ENCODE data around the gene BBC3. TPM values are rescaled to one million over a fixed set of nuclear protein-coding genes. Genes with fewer than 3 reads are reported as not detected.
A peak's percentile ranks its signal among the peaks of the same experiment; 100 is the strongest.

BBC3 gene
- total and polyA plus RNA-seq, 2 experiments from 2014 or later: 9.9 to 14.7 TPM

- peak overlapping the region; percentile 92 for H3K27ac ChIP-seq
- H4K20me1 ChIP-seq (ENCODE audit: insufficient read depth, poor library complexity, severe bottlenecking): no peaks in the 10 kb centered on the region
- H3K9me3 ChIP-seq (ENCODE audit: low read depth): no peaks in the 10 kb centered on the region
- DNase-seq (ENCODE audit: low spot score): no peak
- peak overlapping the region; percentile 86 for H3K4me2 ChIP-seq
- H3K27me3 ChIP-seq: no peaks in the 10 kb centered on the region
- no peak overlapping the region for H3K4me3 ChIP-seq
- peaks cover 21% of the 10 kb centered on the region for H3K79me2 ChIP-seq
- H3K9me2 ChIP-seq (replicated peaks; ENCODE audit: insufficient read depth): no peaks in the 10 kb centered on the region
- no peak overlapping the region for H2AFZ ChIP-seq
- H3K36me3 ChIP-seq (replicated peaks; ENCODE audit: insufficient read depth, low read depth): no peaks in the 10 kb centered on the region
- TF ChIP-seq, protein P1, sequence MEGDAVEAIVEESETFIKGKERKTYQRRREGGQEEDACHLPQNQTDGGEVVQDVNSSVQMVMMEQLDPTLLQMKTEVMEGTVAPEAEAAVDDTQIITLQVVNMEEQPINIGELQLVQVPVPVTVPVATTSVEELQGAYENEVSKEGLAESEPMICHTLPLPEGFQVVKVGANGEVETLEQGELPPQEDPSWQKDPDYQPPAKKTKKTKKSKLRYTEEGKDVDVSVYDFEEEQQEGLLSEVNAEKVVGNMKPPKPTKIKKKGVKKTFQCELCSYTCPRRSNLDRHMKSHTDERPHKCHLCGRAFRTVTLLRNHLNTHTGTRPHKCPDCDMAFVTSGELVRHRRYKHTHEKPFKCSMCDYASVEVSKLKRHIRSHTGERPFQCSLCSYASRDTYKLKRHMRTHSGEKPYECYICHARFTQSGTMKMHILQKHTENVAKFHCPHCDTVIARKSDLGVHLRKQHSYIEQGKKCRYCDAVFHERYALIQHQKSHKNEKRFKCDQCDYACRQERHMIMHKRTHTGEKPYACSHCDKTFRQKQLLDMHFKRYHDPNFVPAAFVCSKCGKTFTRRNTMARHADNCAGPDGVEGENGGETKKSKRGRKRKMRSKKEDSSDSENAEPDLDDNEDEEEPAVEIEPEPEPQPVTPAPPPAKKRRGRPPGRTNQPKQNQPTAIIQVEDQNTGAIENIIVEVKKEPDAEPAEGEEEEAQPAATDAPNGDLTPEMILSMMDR (IDR thresholded peaks at IDR 0.05; ENCODE audit: poor library complexity): no peak
- TF ChIP-seq EZH2 (IDR thresholded peaks at IDR 0.05; ENCODE audit: borderline replicate concordance): no peak
- TF ChIP-seq EZH2phosphoT487 (IDR thresholded peaks at IDR 0.05; ENCODE audit: low read depth, severe bottlenecking, unreplicated experiment): no peak
- peaks cover 19% of the 10 kb centered on the region for H3K4me1 ChIP-seq (ENCODE audit: insufficient read depth)
- 96% methylated on average over 9 of the region's 9 CpGs for WGBS (ENCODE audit: low lambda C conversion rate, missing lambda C conversion rate)
Measured at GRCh38 chr19:47258434-47258833, 27.4 kb upstream of the BBC3 start.

- H3K9me3 ChIP-seq (ENCODE audit: low read depth): no peaks in the 10 kb centered on the region
- H3K4me1 ChIP-seq (ENCODE audit: insufficient read depth): peaks cover 19% of the 10 kb centered on the region
- no peaks in the 10 kb centered on the region for H3K36me3 ChIP-seq (replicated peaks; ENCODE audit: insufficient read depth, low read depth)
- H4K20me1 ChIP-seq (ENCODE audit: insufficient read depth, poor library complexity, severe bottlenecking): no peaks in the 10 kb centered on the region
- H3K4me2 ChIP-seq: peak overlapping the region; percentile 86
- WGBS (ENCODE audit: low lambda C conversion rate, missing lambda C conversion rate): 5% methylated on average over 21 of the region's 29 CpGs
- peaks cover 21% of the 10 kb centered on the region for H3K79me2 ChIP-seq
- peak overlapping the region; percentile 31 for H3K4me3 ChIP-seq
- DNase-seq (ENCODE audit: low spot score): no peak
- H3K27me3 ChIP-seq: no peaks in the 10 kb centered on the region
- TF ChIP-seq EZH2phosphoT487 (IDR thresholded peaks at IDR 0.05; ENCODE audit: low read depth, severe bottlenecking, unreplicated experiment) (no peak), EZH2 (IDR thresholded peaks at IDR 0.05; ENCODE audit: borderline replicate concordance) (no peak)
- TF ChIP-seq, protein P1 (IDR thresholded peaks at IDR 0.05; ENCODE audit: poor library complexity): no peak
- no peak overlapping the region for H2AFZ ChIP-seq
- peak overlapping the region; percentile 92 for H3K27ac ChIP-seq
- H3K9me2 ChIP-seq (replicated peaks; ENCODE audit: insufficient read depth): no peaks in the 10 kb centered on the region
Measured at GRCh38 chr19:47257411-47258169, 26.6 kb upstream of the BBC3 start.

GRCh38 chr19:47256693-47257410, 25.9 kb upstream of the BBC3 start:
- Histone ChIP-seq H3K9me2 (replicated peaks; ENCODE audit: insufficient read depth) (no peaks in the 10 kb centered on the region), H4K20me1 (ENCODE audit: insufficient read depth, poor library complexity, severe bottlenecking) (no peaks in the 10 kb centered on the region), H3K27me3 (no peaks in the 10 kb centered on the region), H3K27ac (peak overlapping the region; percentile 96), H3K36me3 (replicated peaks; ENCODE audit: insufficient read depth, low read depth) (no peaks in the 10 kb centered on the region), H3K9me3 (ENCODE audit: low read depth) (no peaks in the 10 kb centered on the region), H3K79me2 (peaks cover 21% of the 10 kb centered on the region), H2AFZ (no peak overlapping the region), H3K4me1 (ENCODE audit: insufficient read depth) (peaks cover 19% of the 10 kb centered on the region), H3K4me2 (no peak overlapping the region), H3K4me3 (peak overlapping the region; percentile 54)
- peak; percentile 100 for DNase-seq (ENCODE audit: low spot score)
- TF ChIP-seq, protein P1 (IDR thresholded peaks at IDR 0.05; ENCODE audit: poor library complexity): no peak
- TF ChIP-seq EZH2 (IDR thresholded peaks at IDR 0.05; ENCODE audit: borderline replicate concordance): no peak
- TF ChIP-seq EZH2phosphoT487 (IDR thresholded peaks at IDR 0.05; ENCODE audit: low read depth, severe bottlenecking, unreplicated experiment): no peak
- 0% methylated on average over 6 of the region's 52 CpGs for WGBS (ENCODE audit: low lambda C conversion rate, missing lambda C conversion rate)

Measured in hepatocyte (in vitro differentiated cells).